HUES64 (cell line): Measurements from ENCODE around the gene SLC40A1.
"Not testable (repeated sequence)": the region's sequence is repeated elsewhere in the genome, so short reads cannot be mapped to it uniquely, and the experiment has no call there.

Source experiments
- H3K27ac ChIP-seq: 2 replicates; pipeline ENCODE4 v1.7.0; 2013; ENCODE audit warnings: low read depth, low read length, inconsistent platforms
- H3K27me3 ChIP-seq: 2 replicates; pipeline ENCODE4 v1.6.1; 2013; ENCODE audit warnings: mild to moderate bottlenecking, low read length; ENCODE audit not compliant: insufficient read depth
- H3K36me3 ChIP-seq: 2 replicates; pipeline ENCODE4 v1.6.1; 2013; ENCODE audit warnings: mild to moderate bottlenecking, low read length; ENCODE audit not compliant: insufficient read depth
- H3K4me1 ChIP-seq: 2 replicates; pipeline ENCODE4 v1.6.1; 2013; ENCODE audit warnings: mild to moderate bottlenecking, low read length, moderate library complexity; ENCODE audit not compliant: insufficient read depth
- H3K4me3 ChIP-seq: 2 replicates; pipeline ENCODE4 v1.5.1; 2013; ENCODE audit warnings: mild to moderate bottlenecking, low read length, moderate library complexity
- H3K9ac ChIP-seq: 2 replicates; pipeline ENCODE4 v1.6.1; 2013; ENCODE audit warnings: mild to moderate bottlenecking, low read depth, low read length
- H3K9me3 ChIP-seq: 2 replicates; pipeline ENCODE4 v1.6.1; 2013; ENCODE audit warnings: low read depth, low read length; ENCODE audit not compliant: insufficient read depth
- WGBS: fragments of 150-250, 120-280 bp; methylation state at CpG from one replicate; pipeline ENCODE4 v1.1.7; 2013; ENCODE audit warnings: missing lambda C conversion rate; 5-methylcytosine and 5-hydroxymethylcytosine counted together

Gene SLC40A1

DNA sequence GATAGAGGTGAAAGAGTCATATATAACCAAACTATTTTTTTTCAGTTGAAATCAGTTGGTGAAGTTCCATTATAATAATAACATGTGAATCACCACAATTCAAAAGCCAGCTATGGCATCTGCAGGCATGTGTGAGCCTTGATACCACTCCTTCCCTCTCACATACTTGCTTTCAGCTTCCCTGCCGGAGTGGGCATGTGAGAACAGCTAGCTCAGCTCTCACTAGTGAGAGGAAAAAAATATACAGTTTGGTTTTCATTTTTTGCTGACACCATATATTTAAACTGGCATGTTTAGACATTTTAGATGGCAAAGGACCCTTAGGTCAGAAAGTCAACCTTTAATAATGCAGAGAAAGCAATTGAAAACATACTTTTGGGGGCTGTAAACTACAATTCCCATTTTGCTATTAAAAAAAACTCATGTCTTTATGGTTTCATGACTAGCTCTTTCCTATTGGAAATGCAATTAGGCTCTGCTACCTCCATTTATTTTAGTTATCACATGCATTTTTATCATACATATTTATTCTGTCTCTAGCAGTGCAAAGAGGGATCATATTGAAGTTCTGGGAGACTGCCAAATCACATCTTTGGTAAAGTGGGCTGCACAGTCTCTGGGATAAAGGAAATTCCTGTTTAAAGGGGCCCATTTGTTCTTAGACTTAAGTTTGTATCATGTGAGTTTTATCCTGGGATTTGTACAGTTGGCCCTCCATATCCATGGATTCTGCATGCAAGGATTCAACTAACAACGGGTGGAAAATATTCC, 33.2 kb upstream of the SLC40A1 start:
- 100% methylated on average over 1 of the region's 2 CpGs for WGBS
- no peaks in the 10 kb centered on the region for H3K27me3 ChIP-seq
- no peak overlapping the region for H3K9ac ChIP-seq
- H3K9me3 ChIP-seq = no peaks in the 10 kb centered on the region
- H3K27ac ChIP-seq = no peak overlapping the region
- no peaks in the 10 kb centered on the region for H3K36me3 ChIP-seq
- H3K4me1 ChIP-seq = no peaks in the 10 kb centered on the region
- no peak overlapping the region for H3K4me3 ChIP-seq

DNA sequence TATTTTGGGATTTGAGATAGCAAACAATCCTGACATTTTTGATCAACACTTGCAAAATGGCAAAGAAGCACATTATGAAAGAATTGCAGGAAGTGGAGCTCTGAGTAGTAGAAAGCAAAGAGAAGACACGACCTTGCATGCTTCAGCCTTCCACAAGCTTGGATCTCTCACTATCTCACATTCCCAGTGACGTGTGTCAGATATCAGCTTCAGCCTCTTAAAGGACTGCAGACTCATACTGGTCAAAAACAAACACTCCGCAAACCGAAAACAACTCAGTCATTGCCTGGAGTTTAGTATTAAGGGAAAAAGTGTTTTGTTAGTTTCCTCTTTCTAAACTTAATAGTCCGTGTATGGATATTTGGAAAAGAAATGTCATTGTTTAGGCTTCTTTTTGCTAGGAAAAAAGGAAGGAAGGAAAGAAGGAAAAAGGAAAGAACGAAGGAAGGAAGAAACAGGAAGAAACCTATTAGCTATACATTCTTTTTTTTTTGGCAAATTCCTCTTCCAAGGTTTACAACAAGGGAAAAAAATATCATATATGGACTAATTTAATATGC, 32.6 kb upstream of the SLC40A1 start:
- H3K9me3 ChIP-seq = no peaks in the 10 kb centered on the region
- no peaks in the 10 kb centered on the region for H3K4me1 ChIP-seq
- H3K36me3 ChIP-seq = no peaks in the 10 kb centered on the region
- H3K9ac ChIP-seq = no peak overlapping the region
- WGBS = 67% methylated on average over 5 of the region's 6 CpGs
- no peak overlapping the region for H3K4me3 ChIP-seq
- no peak overlapping the region for H3K27ac ChIP-seq
- H3K27me3 ChIP-seq = no peaks in the 10 kb centered on the region

DNA sequence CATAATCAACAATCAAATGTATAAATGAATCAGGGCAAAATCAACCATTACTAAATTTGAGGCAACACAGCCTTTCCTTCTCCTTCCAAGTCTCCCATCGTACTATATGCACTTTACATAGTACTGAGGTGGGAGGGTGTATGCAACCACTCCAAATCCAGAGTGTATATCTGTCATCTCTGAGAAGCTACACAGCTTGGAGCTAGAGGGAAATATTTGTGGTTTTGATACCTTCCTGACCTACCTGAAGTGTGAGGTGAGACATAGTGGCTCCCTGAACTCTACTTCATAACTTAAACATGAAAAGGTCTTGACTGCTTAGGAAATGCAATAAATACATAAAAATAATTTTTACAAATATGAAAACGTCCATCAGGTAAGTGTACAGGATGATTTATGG, 30.1 kb upstream of the SLC40A1 start:
- H3K36me3 ChIP-seq = no peaks in the 10 kb centered on the region
- 80% methylated on average over 1 of the region's 2 CpGs for WGBS
- no peak overlapping the region for H3K27ac ChIP-seq
- H3K9me3 ChIP-seq = no peaks in the 10 kb centered on the region
- no peaks in the 10 kb centered on the region for H3K4me1 ChIP-seq
- H3K27me3 ChIP-seq = no peaks in the 10 kb centered on the region
- H3K9ac ChIP-seq = no peak overlapping the region
- no peak overlapping the region for H3K4me3 ChIP-seq

DNA sequence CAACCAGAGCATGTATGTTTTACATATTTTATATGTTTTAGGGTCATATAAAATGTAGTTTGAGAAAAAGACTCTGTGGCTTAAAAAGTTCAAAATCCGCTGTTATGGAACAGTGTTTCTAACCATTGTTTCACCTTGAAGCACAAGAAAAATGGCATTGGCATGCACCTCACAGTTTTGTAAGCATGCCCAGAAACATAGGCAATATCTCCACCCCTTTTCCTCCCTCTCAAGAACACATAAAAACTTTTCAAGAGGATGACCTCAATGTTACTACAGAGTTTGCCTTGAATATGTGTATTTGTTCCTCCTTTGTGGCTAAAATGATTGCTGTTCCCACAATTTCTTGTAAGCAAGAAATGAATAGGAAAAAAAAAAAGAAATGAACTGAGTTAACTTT, 29.3 kb upstream of the SLC40A1 start:
- Histone ChIP-seq H3K27me3 (no peaks in the 10 kb centered on the region), H3K4me1 (no peaks in the 10 kb centered on the region), H3K36me3 (no peaks in the 10 kb centered on the region), H3K9me3 (no peaks in the 10 kb centered on the region), H3K27ac (no peak overlapping the region), H3K4me3 (no peak overlapping the region), H3K9ac (no peak overlapping the region)
- 93% methylated on average over 1 of the region's 1 CpG for whole genome bisulfite sequencing

DNA sequence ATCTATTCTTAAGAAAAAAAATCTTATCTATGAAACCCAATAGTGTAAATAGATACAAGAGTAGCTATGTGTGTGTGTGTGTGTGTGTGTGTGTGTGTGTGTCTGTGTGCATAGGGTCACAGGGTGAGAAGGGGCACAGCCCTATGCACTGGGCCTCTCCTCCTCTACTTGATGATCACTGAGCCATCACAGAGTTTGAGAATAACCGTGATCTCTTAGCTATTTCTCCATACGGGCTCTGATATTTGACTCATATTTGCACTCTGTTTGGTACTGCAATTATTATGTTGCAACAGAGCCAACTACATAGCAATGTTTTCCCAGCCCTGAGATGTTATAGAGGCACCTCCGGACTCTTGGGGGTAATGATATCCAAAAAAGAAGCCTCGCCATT, 28.8 kb upstream of the SLC40A1 start:
- no peaks in the 10 kb centered on the region for H3K4me1 ChIP-seq
- H3K36me3 ChIP-seq = no peaks in the 10 kb centered on the region
- 92% methylated on average over 4 of the region's 4 CpGs for WGBS
- no peaks in the 10 kb centered on the region for H3K9me3 ChIP-seq
- H3K4me3 ChIP-seq = no peak overlapping the region
- no peaks in the 10 kb centered on the region for H3K27me3 ChIP-seq
- H3K9ac ChIP-seq = no peak overlapping the region
- H3K27ac ChIP-seq = no peak overlapping the region

DNA sequence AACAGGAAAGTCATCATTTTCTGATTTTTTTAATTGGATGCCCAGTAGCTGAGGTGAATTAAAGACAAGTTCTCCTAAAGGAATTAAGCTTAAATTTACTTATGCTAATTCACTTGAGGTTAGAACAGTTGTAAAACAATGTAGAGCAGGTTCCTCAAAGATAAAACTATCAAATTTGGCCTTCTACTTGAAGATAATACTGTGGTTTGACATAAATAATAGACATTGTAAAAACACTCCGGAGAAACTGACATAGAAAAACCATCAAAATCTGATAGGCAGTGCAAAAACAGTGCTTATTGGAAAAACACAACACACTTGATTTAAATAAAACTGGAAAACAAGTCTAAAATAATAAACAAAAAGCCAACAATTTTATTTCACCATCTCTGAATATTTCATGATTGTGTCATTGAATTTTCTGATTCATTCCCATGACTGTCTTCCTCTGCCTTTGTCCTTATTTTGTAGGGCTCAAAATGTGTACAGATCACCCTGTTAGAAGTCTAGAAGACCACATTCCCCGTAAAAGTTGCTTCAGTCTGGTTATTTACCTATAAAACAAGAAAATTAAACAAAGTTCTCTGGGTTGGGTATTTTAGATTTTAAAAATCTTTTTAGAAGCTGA, 28.3 kb upstream of the SLC40A1 start:
- Histone ChIP-seq H3K9me3 (no peaks in the 10 kb centered on the region), H3K4me3 (no peak overlapping the region), H3K27ac (no peak overlapping the region), H3K4me1 (no peaks in the 10 kb centered on the region), H3K9ac (no peak overlapping the region), H3K36me3 (no peaks in the 10 kb centered on the region), H3K27me3 (no peaks in the 10 kb centered on the region)
- WGBS = 100% methylated on average over 1 of the region's 2 CpGs

DNA sequence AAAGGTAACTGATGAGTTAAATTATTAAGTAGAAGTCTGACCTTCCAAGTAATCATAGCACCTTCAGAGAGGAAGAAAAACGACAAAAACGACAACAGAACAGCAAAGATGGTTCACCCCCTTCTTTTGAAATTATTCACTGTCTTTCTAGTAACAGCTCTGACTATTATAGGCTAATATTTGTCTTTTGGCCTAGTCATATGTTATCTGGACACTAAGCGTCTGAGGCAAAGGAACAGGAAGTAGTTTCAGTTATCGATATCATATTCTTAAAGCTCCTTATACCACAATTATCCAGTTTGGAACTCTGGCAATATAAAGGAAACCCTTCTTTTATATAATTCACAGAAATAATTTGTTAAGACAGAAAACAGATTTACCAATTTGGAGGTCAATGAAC, 27.6 kb upstream of the SLC40A1 start:
- H3K27ac ChIP-seq = no peak overlapping the region
- no peaks in the 10 kb centered on the region for H3K27me3 ChIP-seq
- WGBS = 86% methylated on average over 4 of the region's 4 CpGs
- H3K9me3 ChIP-seq = no peaks in the 10 kb centered on the region
- H3K4me3 ChIP-seq = no peak overlapping the region
- H3K4me1 ChIP-seq = no peaks in the 10 kb centered on the region
- H3K36me3 ChIP-seq = no peaks in the 10 kb centered on the region
- no peak overlapping the region for H3K9ac ChIP-seq

DNA sequence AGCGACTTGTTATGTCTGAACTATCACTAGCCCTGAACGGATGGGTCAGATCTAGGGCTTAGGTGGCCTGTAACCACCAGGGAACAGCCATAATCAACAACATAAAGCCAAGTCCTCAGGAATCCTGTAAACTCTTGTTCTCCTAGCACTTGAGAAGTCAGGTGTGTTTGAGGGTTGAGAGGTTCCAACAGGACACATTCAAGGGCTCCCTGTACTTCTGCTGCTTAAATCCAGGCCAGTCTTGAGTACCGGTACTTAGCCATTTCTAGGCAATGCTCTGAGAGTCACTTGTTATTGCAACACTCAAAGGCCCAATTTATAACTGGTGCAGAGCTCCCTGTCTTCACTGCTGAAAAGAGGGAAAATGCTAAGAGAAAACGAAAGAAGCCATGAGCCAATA, 21.6 kb upstream of the SLC40A1 start:
- Histone ChIP-seq H3K27ac (no peak overlapping the region), H3K9me3 (no peaks in the 10 kb centered on the region), H3K36me3 (no peaks in the 10 kb centered on the region), H3K4me1 (no peaks in the 10 kb centered on the region), H3K9ac (no peak overlapping the region), H3K4me3 (no peak overlapping the region), H3K27me3 (no peaks in the 10 kb centered on the region)
- 92% methylated on average over 4 of the region's 4 CpGs for WGBS

DNA sequence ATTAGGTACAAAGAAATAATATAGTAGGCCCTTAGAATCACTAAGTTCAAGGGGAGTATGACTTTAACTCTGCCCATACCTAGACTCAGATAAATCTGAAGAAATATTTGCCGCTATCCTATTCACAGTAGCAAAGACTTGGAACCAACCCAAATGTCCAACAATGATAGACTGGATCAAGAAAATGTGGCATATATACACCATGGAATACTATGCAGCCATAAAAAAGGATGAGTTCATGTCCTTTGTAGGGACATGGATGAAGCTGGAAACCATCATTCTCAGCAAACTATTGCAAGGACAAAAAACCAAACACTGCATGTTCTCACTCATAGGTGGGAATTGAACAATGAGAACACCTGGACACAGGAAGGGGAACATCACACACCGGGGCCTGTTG, 21.1 kb upstream of the SLC40A1 start:
- not testable (repeated sequence) for H3K27ac ChIP-seq, H3K4me3 ChIP-seq, H3K4me1 ChIP-seq, H3K36me3 ChIP-seq, H3K9me3 ChIP-seq, H3K27me3 ChIP-seq, H3K9ac ChIP-seq
- WGBS = 96% methylated on average over 2 of the region's 2 CpGs

DNA sequence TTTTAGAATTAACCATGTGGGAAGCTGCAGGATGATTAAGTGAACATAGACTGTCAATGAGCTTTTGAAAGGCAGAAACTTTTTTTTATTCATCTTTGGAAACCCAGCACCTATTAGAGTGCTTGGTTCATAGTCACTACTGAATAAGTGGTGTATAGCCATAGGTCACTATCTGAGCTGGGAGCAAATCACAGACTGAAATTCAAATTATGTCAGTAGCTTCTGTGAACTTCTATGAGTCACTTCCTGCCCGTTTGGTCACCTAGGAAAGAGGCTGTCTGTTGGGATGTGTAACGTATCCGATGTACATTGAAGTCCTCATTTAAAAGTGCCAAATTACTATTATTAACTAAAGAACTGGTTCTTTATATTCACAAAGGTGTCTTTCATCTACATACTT, 20.5 kb upstream of the SLC40A1 start:
- no peaks in the 10 kb centered on the region for H3K9me3 ChIP-seq
- H3K27me3 ChIP-seq = no peaks in the 10 kb centered on the region
- no peak overlapping the region for H3K9ac ChIP-seq
- H3K4me3 ChIP-seq = no peak overlapping the region
- H3K36me3 ChIP-seq = no peaks in the 10 kb centered on the region
- 67% methylated on average over 1 of the region's 3 CpGs for WGBS
- H3K27ac ChIP-seq = no peak overlapping the region
- no peaks in the 10 kb centered on the region for H3K4me1 ChIP-seq

DNA sequence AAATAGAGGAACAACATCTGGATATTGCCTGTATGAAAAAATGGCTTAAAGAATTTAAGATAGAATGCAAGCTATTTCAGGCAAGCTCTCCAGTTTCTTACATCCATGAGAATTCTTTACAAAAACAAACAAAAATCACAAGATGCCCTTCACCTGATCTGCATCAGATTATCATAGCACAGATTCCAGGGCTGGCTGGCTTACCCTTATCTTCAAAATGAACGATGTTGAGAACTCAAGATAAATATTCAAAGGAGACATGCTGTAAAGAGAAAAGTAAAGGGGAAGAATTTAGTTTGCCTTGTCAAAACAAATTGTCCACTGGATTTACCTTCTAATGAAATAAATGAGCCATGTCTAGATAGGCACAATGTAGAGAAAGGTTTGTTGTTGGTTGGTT, 18.7 kb upstream of the SLC40A1 start:
- WGBS = 67% methylated on average over 1 of the region's 1 CpG
- no peaks in the 10 kb centered on the region for H3K9me3 ChIP-seq

More for the DNA sequence above, 18.7 kb upstream of the SLC40A1 start:
- H3K9ac ChIP-seq = no peak overlapping the region
- H3K27me3 ChIP-seq = no peaks in the 10 kb centered on the region
- no peak overlapping the region for H3K4me3 ChIP-seq
- H3K4me1 ChIP-seq = no peaks in the 10 kb centered on the region
- H3K36me3 ChIP-seq = no peaks in the 10 kb centered on the region
- no peak overlapping the region for H3K27ac ChIP-seq
